Fibroblast of mammary gland (primary cell): ENCODE results near the gene F2RL1.

Experiments
- DNase-seq: peaks from one replicate; pipeline ENCODE4 v3.0.0-alpha.2; 2010; ENCODE audit warnings: low read depth
- H3K4me3 ChIP-seq: 2 replicates; pipeline ENCODE4 v1.5.1; 2011; ENCODE audit warnings: low read depth, mild to moderate bottlenecking, low read length, moderate library complexity; ENCODE audit not compliant: control insufficient read depth
- TF ChIP-seq, protein P1 (sequence below): conservative IDR thresholded peaks from 2 replicates; pipeline ENCODE4 v1.5.1; 2011; ENCODE audit warnings: low read depth, low read length, inconsistent platforms; ENCODE audit not compliant: control insufficient read depth, insufficient read depth

Gene F2RL1

GRCh38 chr5:76859591-76860247 is 40.9 kb downstream of the F2RL1 start:
- no peak overlapping the region for H3K4me3 ChIP-seq
- TF ChIP-seq, protein P1, sequence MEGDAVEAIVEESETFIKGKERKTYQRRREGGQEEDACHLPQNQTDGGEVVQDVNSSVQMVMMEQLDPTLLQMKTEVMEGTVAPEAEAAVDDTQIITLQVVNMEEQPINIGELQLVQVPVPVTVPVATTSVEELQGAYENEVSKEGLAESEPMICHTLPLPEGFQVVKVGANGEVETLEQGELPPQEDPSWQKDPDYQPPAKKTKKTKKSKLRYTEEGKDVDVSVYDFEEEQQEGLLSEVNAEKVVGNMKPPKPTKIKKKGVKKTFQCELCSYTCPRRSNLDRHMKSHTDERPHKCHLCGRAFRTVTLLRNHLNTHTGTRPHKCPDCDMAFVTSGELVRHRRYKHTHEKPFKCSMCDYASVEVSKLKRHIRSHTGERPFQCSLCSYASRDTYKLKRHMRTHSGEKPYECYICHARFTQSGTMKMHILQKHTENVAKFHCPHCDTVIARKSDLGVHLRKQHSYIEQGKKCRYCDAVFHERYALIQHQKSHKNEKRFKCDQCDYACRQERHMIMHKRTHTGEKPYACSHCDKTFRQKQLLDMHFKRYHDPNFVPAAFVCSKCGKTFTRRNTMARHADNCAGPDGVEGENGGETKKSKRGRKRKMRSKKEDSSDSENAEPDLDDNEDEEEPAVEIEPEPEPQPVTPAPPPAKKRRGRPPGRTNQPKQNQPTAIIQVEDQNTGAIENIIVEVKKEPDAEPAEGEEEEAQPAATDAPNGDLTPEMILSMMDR = no peak
- DNase-seq = peak; percentile 16

- TF ChIP-seq, protein P1 = no peak
- no peak overlapping the region for H3K4me3 ChIP-seq
- peak; percentile 29 for DNase-seq
These were observed 42.8 kb downstream of the F2RL1 start for GRCh38 chr5:76861612-76862011.

DNA sequence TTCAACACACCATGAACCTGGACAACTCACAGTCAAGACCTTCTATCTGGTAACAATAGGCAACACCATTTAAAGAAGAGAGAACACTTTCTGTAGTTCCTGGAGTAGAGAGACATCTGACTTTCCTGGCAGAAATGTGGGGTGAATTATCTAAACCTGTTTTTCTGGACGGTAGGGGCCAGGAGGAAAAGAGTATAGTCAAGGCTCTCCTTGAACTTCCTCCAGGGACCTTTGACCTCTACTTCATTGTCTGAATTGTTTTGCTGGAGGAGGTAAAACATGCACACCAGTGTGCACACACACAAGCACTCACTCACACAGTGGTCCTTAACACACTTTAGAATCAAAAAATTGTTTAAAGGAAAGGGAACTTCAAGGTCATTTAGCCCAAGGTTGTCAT is 44.2 kb downstream of the F2RL1 start:
- TF ChIP-seq, protein P1 = no peak
- DNase-seq = no peak
- no peak overlapping the region for H3K4me3 ChIP-seq

DNA sequence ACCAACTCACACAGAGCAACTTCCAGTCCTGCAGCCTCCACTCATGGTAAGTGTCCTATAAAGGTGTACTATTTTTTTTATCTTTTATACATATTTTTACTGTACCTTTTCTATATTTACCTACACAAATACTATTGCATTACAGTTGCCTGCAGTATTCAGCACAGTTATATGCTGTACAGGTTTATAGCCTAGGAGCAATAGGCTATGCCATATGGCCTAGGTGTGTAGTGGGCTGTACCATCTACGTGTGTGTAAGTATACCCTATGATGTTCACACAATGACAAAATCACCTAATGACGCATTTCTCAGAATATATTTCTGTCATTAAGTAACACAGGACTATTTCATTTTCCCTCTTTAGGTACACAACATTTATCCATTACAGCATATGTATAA is 47.7 kb downstream of the F2RL1 start:
- TF ChIP-seq, protein P1 = no peak
- H3K4me3 ChIP-seq = no peak overlapping the region
- no peak for DNase-seq

DNA sequence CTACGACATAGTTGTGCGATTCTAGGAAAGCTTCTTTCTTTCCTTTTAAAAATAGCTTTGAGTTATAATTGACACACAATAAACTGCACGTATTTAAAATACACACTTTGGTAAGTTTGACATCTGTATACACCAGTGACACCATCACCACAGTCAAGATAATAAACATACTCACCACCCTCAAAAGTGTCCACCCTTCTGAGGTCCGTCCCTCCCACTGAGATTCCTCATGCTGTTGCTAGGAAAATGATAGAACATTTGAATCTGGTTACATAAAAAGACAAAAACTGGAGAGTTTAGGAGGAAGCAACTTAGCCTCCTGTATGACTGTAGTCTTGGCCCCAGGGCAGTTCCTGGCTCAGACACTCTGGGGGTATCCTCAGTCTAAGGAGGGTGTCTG is 48.2 kb downstream of the F2RL1 start:
- DNase-seq = no peak
- no peak overlapping the region for H3K4me3 ChIP-seq
- TF ChIP-seq, protein P1 = no peak

- H3K4me3 ChIP-seq = no peak overlapping the region
- DNase-seq = peak; percentile 71
- TF ChIP-seq, protein P1 = peak; percentile 82
These were observed 49.2 kb downstream of the F2RL1 start for GRCh38 chr5:76867827-76868693.

GRCh38 chr5:76870046-76870445 is 51.2 kb downstream of the F2RL1 start:
- no peak overlapping the region for H3K4me3 ChIP-seq
- no peak for DNase-seq
- TF ChIP-seq, protein P1 = no peak
